HepG2 (cell line): ENCODE measurements around the gene ANKS1B. TPM values are rescaled to one million over a fixed set of nuclear protein-coding genes. Genes with fewer than 3 reads are reported as not detected.

Source experiments
- ATAC-seq: fragments of 200-7000 bp; cut with Tn5 transposase; 3 replicates; pipeline ENCODE4 v1.9.1; 2020; ENCODE audit warnings: mild to moderate bottlenecking, moderate library complexity
- BruUV-seq: library from RNA; stranded (reverse); fragments of 400-500 nt; replicated peaks from 2 replicates; lab custom pipeline; 2021; lab: Mats Ljungman, UMichigan
- CTCF ChIA-PET: fragments of 300-600 bp; formaldehyde crosslinking; extraction: SDS; loops from one replicate; lab custom pipeline; 2021; ENCODE audit warnings: low total read pairs, inconsistent platforms, low intra/inter-chr PET ratio; lab: Yijun Ruan, JAX
- POLR2A ChIA-PET: fragments of 350-600 bp; sonication (Branson Sonifier 250); formaldehyde crosslinking; loops from one replicate; lab custom pipeline; 2020; ENCODE audit warnings: antibody characterized with exemption, inconsistent platforms; lab: Yijun Ruan, JAX
- DNase-seq: peaks from one replicate; pipeline ENCODE4 v3.0.0-alpha.2; 2015; ENCODE audit warnings: low spot score
- FAIRE-seq: peaks from 3 replicates; lab custom pipeline; 2011; peaks lifted over from hg19 to GRCh38; lab: Jason Lieb, UNC
- H2AFZ ChIP-seq: one replicate; pipeline ENCODE4 v1.6.1; 2011; ENCODE audit warnings: low read length, inconsistent platforms
- H3K27ac ChIP-seq: fragments of 300-600 bp; 3 replicates; pipeline ENCODE4 v1.8.0; 2011; ENCODE audit warnings: mixed run types, mild to moderate bottlenecking, mixed read lengths, low read length, inconsistent platforms; ENCODE audit not compliant: insufficient read depth; ENCODE audit errors: extremely low read length
- H3K27me3 ChIP-seq, 2 experiments: fragments of 200-600 bp in 1 of 2; 2 replicates in 1 of 2; 3 replicates in 1 of 2; pipeline versions ENCODE4 v1.6.0 to v1.8.0; 2011; ENCODE audit warnings: low read length in 2 of 2, mild to moderate bottlenecking in 2 of 2, moderate library complexity in 2 of 2, inconsistent platforms in 1 of 2; ENCODE audit not compliant: insufficient read depth in 2 of 2, control insufficient read depth in 1 of 2
- H3K36me3 ChIP-seq, 2 experiments: fragments of 200-600 bp in 1 of 2; replicated peaks in 1 of 2; 2 replicates in 1 of 2; 3 replicates in 1 of 2; pipeline versions ENCODE4 v1.5.1 to v1.8.0; 2011; ENCODE audit warnings: low read length in 2 of 2, inconsistent platforms in 1 of 2; ENCODE audit not compliant: insufficient read depth in 2 of 2, control insufficient read depth in 1 of 2
- H3K4me1 ChIP-seq: 2 replicates; pipeline ENCODE4 v1.5.1; 2012; ENCODE audit warnings: low read length, inconsistent platforms; ENCODE audit not compliant: insufficient read depth
- H3K4me2 ChIP-seq: 2 replicates; pipeline ENCODE4 v1.6.0; 2011; ENCODE audit warnings: low read depth, low read length, inconsistent platforms
- H3K4me3 ChIP-seq, 3 experiments: fragments of 200-600 bp in 1 of 3; sonication (generic), shearing (Covaris generic) in 1 of 3; replicated peaks in 1 of 3; 2 replicates each; pipeline ENCODE4 v1.5.1; 2011 to 2016; ENCODE audit warnings: low read length in 3 of 3, inconsistent platforms in 2 of 3, low read depth in 2 of 3, mild to moderate bottlenecking in 2 of 3, control low read depth in 1 of 3, mixed read lengths in 1 of 3; ENCODE audit not compliant: insufficient read depth in 1 of 3
- H3K79me2 ChIP-seq: one replicate; pipeline ENCODE4 v1.6.1; 2011; ENCODE audit warnings: low read length, inconsistent platforms; ENCODE audit not compliant: insufficient read depth
- H3K9ac ChIP-seq: 2 replicates; pipeline ENCODE4 v1.6.0; 2011; ENCODE audit warnings: mild to moderate bottlenecking, low read depth, low read length, inconsistent platforms; ENCODE audit not compliant: insufficient read depth
- H3K9me3 ChIP-seq: 2 replicates; pipeline ENCODE4 v1.5.1; 2012; ENCODE audit warnings: mild to moderate bottlenecking, low read length
- H4K20me1 ChIP-seq: 2 replicates; pipeline ENCODE4 v1.6.0; 2011; ENCODE audit warnings: inconsistent platforms, mild to moderate bottlenecking, low read length, moderate library complexity; ENCODE audit not compliant: insufficient read depth
- CBFB ChIP-seq: sonication (generic); formaldehyde crosslinking; IDR thresholded peaks from 2 replicates; pipeline ENCODE4 v1.4.0; 2020; ENCODE audit warnings: missing genetic modification reagents
- CBX2 ChIP-seq, 2 experiments: fragments of 200-600 bp in 1 of 2; sonication (generic); formaldehyde crosslinking in 1 of 2; IDR thresholded peaks; 2 replicates each; pipeline versions ENCODE4 v1.7.0 to v1.8.1; 2018 to 2022; ENCODE audit warnings: low read depth in 2 of 2, low read length in 1 of 2, mild to moderate bottlenecking in 1 of 2, missing genetic modification reagents in 1 of 2
- ERF ChIP-seq: IDR thresholded peaks from 2 replicates; pipeline ENCODE4 v1.6.1; 2018; ENCODE audit warnings: missing biosample characterization, missing genetic modification reagents
- HDAC6 ChIP-seq: fragments of 200-600 bp; sonication (generic); IDR thresholded peaks from 2 replicates; pipeline ENCODE4 v1.7.0; 2017; ENCODE audit warnings: mild to moderate bottlenecking, antibody characterized with exemption, low read length, low read depth
- KAT2B ChIP-seq: fragments of 150-350 bp; IDR thresholded peaks from 2 replicates; pipeline ENCODE4 v1.6.1; 2014; ENCODE audit warnings: low read depth, low read length, borderline replicate concordance
- MTA3 ChIP-seq: sonication (generic); formaldehyde crosslinking; IDR thresholded peaks from 2 replicates; pipeline ENCODE4 v1.4.0; 2020; ENCODE audit warnings: missing genetic modification reagents
- PPARG ChIP-seq: conservative IDR thresholded peaks from 2 replicates; pipeline ENCODE4 v1.6.1; 2016; ENCODE audit warnings: missing biosample characterization, missing genetic modification reagents
- SNAPC2 ChIP-seq: sonication (generic); formaldehyde crosslinking; IDR thresholded peaks from 2 replicates; pipeline ENCODE4 v1.8.1; 2022; ENCODE audit warnings: mild to moderate bottlenecking, missing genetic modification reagents
- SRSF9 ChIP-seq: fragments of 200-400 bp; formaldehyde crosslinking; IDR thresholded peaks from 2 replicates; pipeline ENCODE4 v1.6.1; 2018; ENCODE audit warnings: borderline replicate concordance, mild to moderate bottlenecking, low read depth, low read length; ENCODE audit not compliant: insufficient read depth, poor library complexity, severe bottlenecking
- TARDBP ChIP-seq: sonication (generic); formaldehyde crosslinking; IDR thresholded peaks from 2 replicates; pipeline ENCODE4 v1.8.0; 2022; ENCODE audit warnings: mild to moderate bottlenecking, missing genetic modification reagents
- ZFP41 ChIP-seq: sonication (generic); formaldehyde crosslinking; IDR thresholded peaks from 2 replicates; pipeline ENCODE4 v1.4.0; 2020; ENCODE audit warnings: mild to moderate bottlenecking, missing genetic modification reagents, borderline replicate concordance
- ZNF317 ChIP-seq: sonication (generic); formaldehyde crosslinking; IDR thresholded peaks from 2 replicates; pipeline ENCODE4 v1.5.0; 2020; ENCODE audit warnings: mild to moderate bottlenecking, missing genetic modification reagents
- ZNF335 ChIP-seq: sonication (generic); formaldehyde crosslinking; IDR thresholded peaks from 2 replicates; pipeline ENCODE4 v1.4.0; 2020; ENCODE audit warnings: missing genetic modification reagents
- ZNF33A ChIP-seq: sonication (generic); formaldehyde crosslinking; IDR thresholded peaks from 2 replicates; pipeline ENCODE4 v1.5.1; 2020; ENCODE audit warnings: missing genetic modification reagents, mild to moderate bottlenecking, moderate library complexity, borderline replicate concordance
- ZNF777 ChIP-seq: sonication (generic); formaldehyde crosslinking; IDR thresholded peaks from 2 replicates; pipeline ENCODE4 v1.4.0; 2020; ENCODE audit warnings: missing genetic modification reagents
- ZNF790 ChIP-seq: sonication (generic); formaldehyde crosslinking; IDR thresholded peaks from 2 replicates; pipeline ENCODE4 v1.8.0; 2022; ENCODE audit warnings: missing genetic modification reagents, mild to moderate bottlenecking, borderline replicate concordance
- in situ Hi-C: cut with HindIII; loops from 2 replicates; pipeline ENCODE4 v1.10.0; 2017; ENCODE audit warnings: low pct_unique_long_range_greater_than_20kb; ENCODE audit not compliant: extremely low pct_ligation_motif_present
- intact Hi-C: fragments of 100-400 bp; cut with micrococcal nuclease; formaldehyde crosslinking; loops from one replicate; pipeline ENCODE4 v1.10.0; 2022; ENCODE audit not compliant: unreplicated experiment
- polyA plus RNA-seq, 8 experiments: library from polyadenylated mRNA; depleted of rRNA in 3 of 8; stranded (reverse) in 7 of 8; unstranded in 1 of 8; fragments of >200 nt; fragmentation: Illumina TruSeq in 4 of 8; extraction: Trizol in 4 of 8; gene quantifications; 2 replicates each; pipeline versions ENCODE4 v1.2.1 to v1.2.3, GENCODE V29; 2011 to 2016; ENCODE audit warnings: low read depth in 4 of 8, missing spikeins in 1 of 8, mixed read lengths in 1 of 8; ENCODE audit not compliant: insufficient read depth in 1 of 8
- total RNA-seq, 5 experiments: library from RNA; depleted of rRNA; stranded (reverse); fragments of >200 nt; fragmentation: Illumina TruSeq; extraction: Trizol; gene quantifications; 2 replicates each; pipeline ENCODE4 v1.2.3, GENCODE V29; 2016; ENCODE audit warnings: low read depth in 1 of 5
- TF ChIP-seq, protein P1 (sequence below): IDR thresholded peaks from 2 replicates; pipeline ENCODE4 v1.6.1; 2016
- TF ChIP-seq, protein P2 (sequence below): sonication (generic); formaldehyde crosslinking; IDR thresholded peaks from 2 replicates; pipeline ENCODE4 v1.5.0; 2020; ENCODE audit warnings: missing genetic modification reagents
- TF ChIP-seq, protein P3 (sequence below): IDR thresholded peaks from 2 replicates; pipeline ENCODE4 v1.6.1; 2012; ENCODE audit warnings: low read depth, low read length, improper control_type of control experiment
- TF ChIP-seq, protein P4 (sequence below): sonication (generic); formaldehyde crosslinking; conservative IDR thresholded peaks from 2 replicates; pipeline ENCODE4 v1.4.0; 2020; ENCODE audit warnings: missing genetic modification reagents

ANKS1B gene
- total and polyA plus RNA-seq, 2 of the 13 experiments (the other 11 are each of a cell fraction or from before 2014, with no cell fraction given), result 0.15 TPM; not detected in 1

DNA sequence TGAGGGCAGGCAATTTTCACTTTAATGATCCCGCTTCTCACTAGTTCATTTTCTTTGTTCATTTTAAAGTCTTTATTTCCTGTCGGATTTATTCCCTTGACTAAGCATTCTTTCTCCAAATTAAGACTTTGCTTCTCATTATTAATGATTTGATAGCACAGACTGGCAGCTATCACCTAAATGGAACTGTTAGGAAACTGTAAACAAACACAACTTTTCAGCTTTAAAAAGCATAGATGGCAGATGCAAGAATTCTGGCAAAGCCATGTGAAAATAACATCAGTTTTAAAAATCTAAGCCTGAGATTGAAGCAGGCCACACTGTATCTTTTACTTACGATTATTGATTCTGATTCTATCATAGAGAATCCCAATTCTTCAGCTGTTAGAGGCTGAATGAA lies 225.7 kb downstream of the ANKS1B start (continued):
- TF ChIP-seq, protein P1, sequence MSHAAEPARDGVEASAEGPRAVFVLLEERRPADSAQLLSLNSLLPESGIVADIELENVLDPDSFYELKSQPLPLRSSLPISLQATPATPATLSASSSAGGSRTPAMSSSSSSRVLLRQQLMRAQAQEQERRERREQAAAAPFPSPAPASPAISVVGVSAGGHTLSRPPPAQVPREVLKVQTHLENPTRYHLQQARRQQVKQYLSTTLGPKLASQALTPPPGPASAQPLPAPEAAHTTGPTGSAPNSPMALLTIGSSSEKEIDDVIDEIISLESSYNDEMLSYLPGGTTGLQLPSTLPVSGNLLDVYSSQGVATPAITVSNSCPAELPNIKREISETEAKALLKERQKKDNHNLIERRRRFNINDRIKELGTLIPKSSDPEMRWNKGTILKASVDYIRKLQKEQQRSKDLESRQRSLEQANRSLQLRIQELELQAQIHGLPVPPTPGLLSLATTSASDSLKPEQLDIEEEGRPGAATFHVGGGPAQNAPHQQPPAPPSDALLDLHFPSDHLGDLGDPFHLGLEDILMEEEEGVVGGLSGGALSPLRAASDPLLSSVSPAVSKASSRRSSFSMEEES (CRISPR knock-in tag), result no peak
- TF ChIP-seq ZFP41 (CRISPR knock-in tag), result no peak
- no peak for TF ChIP-seq ZNF33A

DNA sequence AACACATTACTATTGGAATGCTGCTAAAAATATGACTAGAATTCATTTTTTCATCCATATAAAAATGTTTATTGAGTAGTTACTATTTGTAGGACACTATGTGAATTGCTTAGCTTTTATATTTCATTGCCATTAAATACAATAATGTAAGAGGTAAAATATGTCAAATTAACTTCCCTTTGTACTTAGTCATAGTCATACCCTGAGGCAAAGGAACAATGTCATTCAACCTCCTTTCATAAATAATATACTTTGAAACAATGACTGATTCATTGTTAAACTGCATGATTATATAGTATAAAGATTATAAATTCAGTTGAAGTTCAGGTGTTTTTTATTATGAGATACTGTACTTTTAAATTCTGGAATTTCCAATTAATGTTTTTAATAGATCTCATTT lies 232.0 kb downstream of the ANKS1B start:
- H3K9me3 ChIP-seq, result no peaks in the 10 kb centered on the region
- H3K4me1 ChIP-seq, result no peaks in the 10 kb centered on the region
- H3K79me2 ChIP-seq, result no peaks in the 10 kb centered on the region
- BruUV-seq, result no TSS peak
- ChIA-PET CTCF (no interaction called here), POLR2A (no interaction called here)
- ATAC-seq (no peak), DNase-seq (no peak), FAIRE-seq (no peak)
- H3K9ac ChIP-seq, result no peak overlapping the region
- no peaks in the 10 kb centered on the region for H3K27me3 ChIP-seq
- in situ Hi-C loops, result loop anchor here (25.0 kb wide), 1 partner anchor 715 kb away; no protein-coding TSS in a partner anchor
- no peak overlapping the region for H3K27ac ChIP-seq
- no peak overlapping the region for H3K4me3 ChIP-seq
- no peak overlapping the region for H3K4me2 ChIP-seq
- no peak overlapping the region for H2AFZ ChIP-seq
- intact Hi-C loops, result no loop called here
- no peaks in the 10 kb centered on the region for H3K36me3 ChIP-seq
- H4K20me1 ChIP-seq, result no peaks in the 10 kb centered on the region
- TF ChIP-seq SRSF9 (no peak), HDAC6 (no peak), PPARG (CRISPR knock-in tag) (no peak), ERF (CRISPR knock-in tag) (no peak), ZNF790 (no peak), SNAPC2 (no peak), CBFB (no peak), MTA3 (CRISPR knock-in tag) (no peak), ZNF335 (CRISPR knock-in tag) (no peak), KAT2B (no peak), CBX2 (IDR thresholded peaks at IDR 0.05; ENCODE audit: low read depth, low read length) (no peak), CBX2 (CRISPR knock-in tag; IDR thresholded peaks at IDR 0.05; ENCODE audit: low read depth) (no peak), TARDBP (no peak), ZNF317 (CRISPR knock-in tag) (no peak), ZNF777 (no peak)
- TF ChIP-seq, protein P2, sequence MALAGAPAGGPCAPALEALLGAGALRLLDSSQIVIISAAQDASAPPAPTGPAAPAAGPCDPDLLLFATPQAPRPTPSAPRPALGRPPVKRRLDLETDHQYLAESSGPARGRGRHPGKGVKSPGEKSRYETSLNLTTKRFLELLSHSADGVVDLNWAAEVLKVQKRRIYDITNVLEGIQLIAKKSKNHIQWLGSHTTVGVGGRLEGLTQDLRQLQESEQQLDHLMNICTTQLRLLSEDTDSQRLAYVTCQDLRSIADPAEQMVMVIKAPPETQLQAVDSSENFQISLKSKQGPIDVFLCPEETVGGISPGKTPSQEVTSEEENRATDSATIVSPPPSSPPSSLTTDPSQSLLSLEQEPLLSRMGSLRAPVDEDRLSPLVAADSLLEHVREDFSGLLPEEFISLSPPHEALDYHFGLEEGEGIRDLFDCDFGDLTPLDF (CRISPR knock-in tag), result no peak
- TF ChIP-seq, protein P3, sequence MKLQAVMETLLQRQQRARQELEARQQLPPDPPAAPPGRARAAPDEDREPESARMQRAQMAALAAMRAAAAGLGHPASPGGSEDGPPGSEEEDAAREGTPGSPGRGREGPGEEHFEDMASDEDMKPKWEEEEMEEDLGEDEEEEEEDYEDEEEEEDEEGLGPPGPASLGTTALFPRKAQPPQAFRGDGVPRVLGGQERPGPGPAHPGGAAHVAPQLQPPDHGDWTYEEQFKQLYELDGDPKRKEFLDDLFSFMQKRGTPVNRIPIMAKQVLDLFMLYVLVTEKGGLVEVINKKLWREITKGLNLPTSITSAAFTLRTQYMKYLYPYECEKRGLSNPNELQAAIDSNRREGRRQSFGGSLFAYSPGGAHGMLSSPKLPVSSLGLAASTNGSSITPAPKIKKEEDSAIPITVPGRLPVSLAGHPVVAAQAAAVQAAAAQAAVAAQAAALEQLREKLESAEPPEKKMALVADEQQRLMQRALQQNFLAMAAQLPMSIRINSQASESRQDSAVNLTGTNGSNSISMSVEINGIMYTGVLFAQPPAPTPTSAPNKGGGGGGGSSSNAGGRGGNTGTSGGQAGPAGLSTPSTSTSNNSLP, result no peak
- TF ChIP-seq, protein P4, sequence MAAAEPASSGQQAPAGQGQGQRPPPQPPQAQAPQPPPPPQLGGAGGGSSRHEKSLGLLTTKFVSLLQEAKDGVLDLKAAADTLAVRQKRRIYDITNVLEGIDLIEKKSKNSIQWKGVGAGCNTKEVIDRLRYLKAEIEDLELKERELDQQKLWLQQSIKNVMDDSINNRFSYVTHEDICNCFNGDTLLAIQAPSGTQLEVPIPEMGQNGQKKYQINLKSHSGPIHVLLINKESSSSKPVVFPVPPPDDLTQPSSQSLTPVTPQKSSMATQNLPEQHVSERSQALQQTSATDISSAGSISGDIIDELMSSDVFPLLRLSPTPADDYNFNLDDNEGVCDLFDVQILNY (CRISPR knock-in tag), result no peak
